NK-92 (cell line): ENCODE data around the gene DAAM2.

Experiments used
- DNase-seq: peaks from one replicate; lab custom pipeline; 2025; ENCODE audit not compliant: unreplicated experiment; lab: John Stamatoyannopoulos, UW

The DAAM2 gene

DNA sequence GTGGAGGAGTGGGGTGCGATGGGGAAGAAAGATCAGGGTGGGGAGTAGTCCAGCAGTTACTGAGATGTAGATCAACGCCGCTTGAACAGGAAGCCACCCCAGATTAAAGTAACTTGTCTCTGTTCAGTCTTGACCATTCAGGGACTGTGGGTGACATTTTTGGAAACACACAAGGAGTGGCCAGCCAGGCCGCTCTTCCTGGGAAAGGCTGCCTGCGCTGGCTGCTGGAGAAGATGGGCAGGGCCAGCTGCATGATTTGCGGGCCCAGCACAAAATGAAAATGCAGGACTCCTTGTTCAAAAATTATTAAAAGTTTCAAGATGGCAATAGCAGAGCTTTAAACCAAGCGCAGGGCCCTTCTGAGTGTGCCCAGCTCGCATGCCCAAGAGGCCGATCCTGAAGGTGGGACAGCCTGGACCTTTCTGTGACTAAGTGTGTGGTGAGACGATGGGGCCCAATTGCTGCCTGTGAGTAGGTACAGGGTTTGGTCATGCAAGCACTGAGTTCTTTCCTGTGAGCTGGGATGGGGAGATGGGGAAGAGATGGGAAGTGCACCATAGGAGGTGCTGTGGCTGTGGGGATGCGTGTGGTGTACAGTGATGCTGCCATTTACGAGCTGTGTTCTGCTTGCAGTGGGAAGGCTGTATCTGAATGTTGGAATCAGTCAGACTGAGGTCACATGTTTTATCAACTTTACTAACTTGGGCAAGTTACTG lies 51.3 kb downstream of the DAAM2 start:
- DNase-seq, result no peak

- no peak for DNase-seq
Observed at GRCh38 chr6:39844866-39845265, 52.7 kb downstream of the DAAM2 start.

- DNase-seq, result no peak
Observed at GRCh38 chr6:39847221-39847620, 55.0 kb downstream of the DAAM2 start.

- no peak for DNase-seq
Observed at GRCh38 chr6:39848171-39848570, 56.0 kb downstream of the DAAM2 start.

- DNase-seq, result no peak
Observed at GRCh38 chr6:39849228-39849627, 57.1 kb downstream of the DAAM2 start.

DNA sequence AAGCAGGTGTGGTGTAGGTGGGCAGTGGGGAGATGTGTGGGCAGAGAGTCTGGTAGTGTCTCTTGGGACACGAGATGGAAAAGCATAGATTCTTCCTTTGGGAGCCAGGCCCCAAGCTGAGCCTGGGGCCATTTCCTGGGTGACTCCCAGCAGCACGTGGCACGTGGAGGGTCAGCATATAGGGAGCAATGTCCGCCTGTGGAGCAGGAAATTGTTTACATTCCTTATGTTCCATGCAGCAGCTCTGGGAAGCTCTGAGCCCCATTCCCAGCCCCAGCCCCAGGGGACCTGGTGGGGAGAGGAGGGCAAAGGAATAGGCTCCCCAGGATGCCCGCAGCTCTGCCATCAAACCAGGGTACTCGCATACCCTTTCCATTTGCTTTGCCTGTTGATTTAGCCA lies 57.6 kb downstream of the DAAM2 start:
- no peak for DNase-seq

DNA sequence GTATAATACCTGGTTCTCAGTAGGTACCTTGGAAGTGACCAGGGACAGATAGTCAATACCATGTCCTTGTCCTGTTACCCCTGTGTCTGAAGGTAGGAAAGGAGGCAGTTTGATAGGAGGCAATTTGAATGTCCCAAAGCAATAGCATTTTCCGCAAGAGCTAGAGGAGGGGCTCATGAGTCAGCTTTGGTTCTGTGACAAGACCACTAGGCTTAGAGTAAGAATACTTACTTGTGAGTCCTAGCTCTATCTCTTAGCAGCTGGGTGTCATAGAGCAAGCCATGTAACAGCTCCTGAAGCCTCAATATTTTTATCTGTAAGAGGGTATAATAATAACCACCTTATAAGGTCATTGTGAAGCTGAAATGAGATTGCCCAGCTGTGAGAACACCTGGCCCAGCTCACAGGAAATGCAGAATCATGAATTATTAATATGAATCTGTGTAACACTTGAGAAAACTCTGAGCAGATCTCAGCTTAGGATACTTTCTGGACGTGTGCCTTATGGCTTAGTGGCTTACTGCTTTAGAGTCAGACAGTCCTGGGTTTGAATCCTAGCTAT lies 58.6 kb downstream of the DAAM2 start:
- no peak for DNase-seq

DNA sequence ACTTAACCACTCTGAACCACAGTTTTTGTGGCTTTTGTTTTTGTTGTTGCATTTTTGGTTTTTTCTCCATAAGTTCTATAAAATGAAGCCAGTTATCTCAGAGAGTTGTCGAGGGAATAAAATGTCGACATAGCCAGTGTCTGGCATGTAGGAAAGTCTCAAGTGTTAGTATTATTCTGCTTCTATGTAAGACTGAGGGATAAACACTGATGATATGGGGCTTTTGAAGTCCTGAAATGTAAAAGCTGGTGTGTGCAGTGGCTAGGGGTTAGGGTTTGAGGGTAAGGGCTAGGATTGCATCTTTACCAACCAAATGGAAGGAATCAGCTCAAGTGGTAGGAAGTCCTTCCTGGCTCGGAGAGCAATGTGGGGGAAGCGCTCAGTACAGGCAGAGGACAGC lies 59.2 kb downstream of the DAAM2 start:
- DNase-seq, result no peak

DNA sequence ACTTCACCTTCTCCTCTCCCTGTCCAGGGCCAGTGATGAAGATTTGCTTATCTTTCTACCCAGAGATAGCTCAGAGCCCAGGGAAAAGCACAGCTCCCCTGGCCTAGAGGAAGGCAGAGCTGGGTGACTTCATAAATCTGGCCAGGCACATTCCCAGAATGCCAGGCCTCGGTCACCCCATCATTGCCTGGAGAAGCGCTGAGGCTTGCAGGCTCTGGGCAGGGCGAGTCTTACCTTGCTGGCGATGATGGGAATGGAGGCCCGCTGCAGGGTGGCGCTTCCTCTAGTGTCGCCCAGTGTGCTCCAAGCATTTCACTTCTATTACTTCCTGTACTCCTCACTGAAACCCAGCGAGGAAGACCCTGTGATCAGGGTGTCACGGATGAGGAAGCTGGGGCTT lies 60.1 kb downstream of the DAAM2 start:
- no peak for DNase-seq

DNA sequence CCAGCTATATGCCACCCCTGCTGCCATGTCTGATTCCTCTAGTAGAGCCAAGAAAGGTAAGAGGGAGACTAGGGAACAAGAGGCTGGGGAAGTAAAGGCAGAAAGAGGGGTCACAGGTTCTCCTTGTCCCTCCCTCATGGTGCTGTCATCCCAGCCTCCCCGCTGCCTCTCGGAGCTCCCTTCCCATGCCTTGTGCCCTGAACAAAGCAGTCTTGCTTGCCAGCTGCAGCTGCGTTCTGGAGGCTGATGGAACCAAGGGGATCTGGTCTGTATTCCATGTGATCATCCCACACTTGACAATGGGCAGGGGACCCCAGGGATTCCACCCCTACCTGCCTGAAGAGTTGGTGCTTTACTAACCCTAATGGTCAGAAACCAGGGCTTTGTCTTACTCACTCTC lies 61.4 kb downstream of the DAAM2 start:
- no peak for DNase-seq

GRCh38 chr6:39855356-39855995 lies 63.3 kb downstream of the DAAM2 start:
- no peak for DNase-seq

DNA sequence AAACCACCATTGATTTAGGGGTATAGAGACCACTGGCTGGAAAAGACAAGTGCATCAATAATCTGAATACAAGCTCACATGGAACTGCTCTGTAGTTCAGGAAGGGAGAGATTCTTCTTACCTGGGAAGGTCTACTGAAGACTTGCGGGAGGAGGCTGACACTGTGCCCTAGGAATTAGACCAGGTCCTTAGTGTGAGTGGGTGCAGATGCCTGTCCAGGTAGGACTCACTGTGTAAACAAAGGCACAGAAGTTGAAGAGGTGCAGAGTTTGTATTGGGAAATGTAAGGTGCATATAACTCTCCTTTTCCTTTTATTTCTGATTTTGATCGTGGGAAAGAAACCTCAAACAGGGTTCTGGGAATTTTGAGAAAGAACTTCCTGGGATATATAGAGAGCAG lies 66.8 kb downstream of the DAAM2 start:
- DNase-seq, result no peak

DNA sequence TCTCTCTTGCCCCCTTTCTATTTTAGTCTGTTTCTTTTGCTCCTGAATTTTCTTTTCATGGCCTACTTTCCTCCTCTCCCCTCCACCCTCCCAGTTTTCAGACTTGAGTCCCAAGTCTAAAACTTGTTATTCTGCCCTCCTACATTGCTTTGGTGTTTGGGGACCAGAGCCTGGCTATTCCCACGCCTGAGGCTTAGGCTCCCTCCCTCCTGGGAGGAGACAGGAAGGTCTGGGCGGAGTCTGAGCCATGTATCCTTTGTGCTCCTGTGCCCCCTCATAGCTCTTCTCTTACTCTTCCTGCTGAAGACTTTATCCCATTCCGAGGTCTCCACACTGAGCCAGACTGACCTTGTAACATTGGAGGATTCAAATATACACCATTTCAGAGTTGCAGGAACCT lies 69.5 kb downstream of the DAAM2 start:
- DNase-seq, result no peak

DNA sequence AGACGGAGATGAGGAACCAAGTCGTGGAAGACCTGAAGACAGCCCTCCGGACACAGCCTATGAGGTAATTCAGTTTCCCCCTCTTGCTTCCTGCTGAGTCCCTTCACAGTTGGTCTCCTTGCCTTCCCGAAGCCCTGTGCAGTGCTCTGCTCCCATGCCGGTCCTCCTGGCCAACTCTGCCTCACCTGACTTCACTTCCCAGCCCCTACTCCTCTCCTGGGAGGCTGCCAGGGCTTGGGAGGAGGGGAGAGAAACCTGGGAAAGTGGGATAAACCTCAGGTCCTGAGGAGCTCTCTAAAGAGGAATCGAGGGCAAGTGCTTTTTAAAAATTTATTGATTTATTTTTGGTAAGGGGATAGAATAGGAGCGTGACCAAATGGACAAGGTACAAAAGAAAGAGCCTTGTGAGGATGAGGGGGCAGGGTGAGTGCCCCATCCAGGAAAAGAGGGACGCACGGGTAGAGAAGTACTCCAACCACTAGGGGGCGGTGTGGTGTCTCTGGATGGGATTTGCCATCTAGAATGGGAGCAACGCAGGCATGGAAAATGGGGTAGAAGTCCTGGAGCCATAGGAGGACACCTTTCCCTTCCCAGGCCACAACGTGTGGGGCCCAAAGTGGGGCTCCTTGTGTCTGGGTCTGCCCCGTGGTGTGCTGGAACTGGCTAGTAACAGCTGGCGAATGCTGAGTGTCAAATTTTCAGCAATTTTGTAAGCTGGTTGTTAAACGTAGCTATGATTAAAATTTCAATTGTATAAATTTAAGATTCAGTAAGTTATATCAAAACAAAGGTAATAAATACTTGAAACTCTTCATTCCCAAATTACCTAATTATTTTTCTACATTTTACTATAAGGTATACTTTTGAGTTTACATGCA lies 73.1 kb downstream of the DAAM2 start:
- DNase-seq, result no peak

DNA sequence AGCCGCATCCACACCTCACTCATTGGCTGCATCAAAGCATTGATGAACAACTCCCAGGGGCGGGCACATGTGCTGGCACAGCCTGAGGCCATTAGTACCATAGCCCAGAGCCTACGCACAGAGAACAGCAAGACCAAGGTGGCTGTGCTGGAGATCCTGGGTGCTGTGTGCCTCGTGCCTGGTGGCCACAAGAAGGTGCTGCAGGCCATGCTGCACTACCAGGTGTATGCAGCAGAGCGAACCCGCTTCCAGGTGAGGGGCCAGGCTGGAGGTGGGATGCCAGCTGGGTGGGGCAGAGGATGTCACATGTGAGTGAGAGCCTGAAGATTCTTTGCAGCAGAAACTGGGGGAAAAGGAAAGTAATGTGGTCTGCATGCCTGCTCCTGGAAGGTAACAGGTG lies 75.4 kb downstream of the DAAM2 start:
- no peak for DNase-seq

DNA sequence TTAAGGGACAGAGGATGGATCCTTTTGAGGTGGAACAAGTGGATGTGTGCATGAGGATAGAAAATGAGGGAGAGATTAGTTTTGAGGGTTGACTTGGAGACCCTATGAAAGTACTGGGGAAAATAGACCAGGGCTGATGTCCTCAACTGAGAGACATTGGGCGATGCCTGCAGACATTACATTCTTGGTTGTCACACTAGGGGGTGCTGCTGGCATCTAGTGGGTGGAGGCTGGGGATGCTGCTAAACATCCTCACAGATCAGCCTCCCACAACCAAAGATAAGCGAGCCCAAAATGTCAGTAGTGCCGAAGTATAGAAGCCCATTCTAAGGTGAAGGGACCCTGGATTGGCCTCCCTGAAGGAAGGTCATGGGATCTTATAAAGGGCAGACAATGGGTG lies 78.8 kb downstream of the DAAM2 start:
- no peak for DNase-seq

GRCh38 chr6:39873439-39873838 lies 81.3 kb downstream of the DAAM2 start:
- no peak for DNase-seq

GRCh38 chr6:39876111-39876510 lies 83.9 kb downstream of the DAAM2 start:
- DNase-seq, result no peak

GRCh38 chr6:39876826-39877225 lies 84.7 kb downstream of the DAAM2 start:
- DNase-seq, result no peak

DNA sequence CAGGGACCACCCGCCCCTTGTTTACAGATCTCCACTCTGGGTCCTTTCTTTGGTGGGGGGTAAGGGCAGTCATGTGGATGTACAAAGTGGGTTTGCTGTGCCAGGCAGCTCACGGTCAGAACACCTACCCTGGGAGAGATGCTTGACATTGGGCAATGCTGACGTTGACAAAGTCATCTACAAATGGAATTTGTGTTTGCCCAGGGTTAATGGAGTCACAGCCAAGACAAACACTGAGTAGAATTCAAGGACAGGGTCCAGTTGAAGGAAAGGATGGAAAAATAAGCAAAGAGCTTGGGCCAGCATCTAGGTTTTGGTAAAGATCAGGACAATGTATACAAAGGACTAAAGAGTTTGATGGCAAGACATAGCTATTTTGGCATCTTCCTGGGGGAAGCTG lies 87.4 kb downstream of the DAAM2 start:
- DNase-seq, result no peak

GRCh38 chr6:39880594-39880993 lies 88.4 kb downstream of the DAAM2 start:
- no peak for DNase-seq
